ENCODE measurements around the gene TBX15.

DNA sequence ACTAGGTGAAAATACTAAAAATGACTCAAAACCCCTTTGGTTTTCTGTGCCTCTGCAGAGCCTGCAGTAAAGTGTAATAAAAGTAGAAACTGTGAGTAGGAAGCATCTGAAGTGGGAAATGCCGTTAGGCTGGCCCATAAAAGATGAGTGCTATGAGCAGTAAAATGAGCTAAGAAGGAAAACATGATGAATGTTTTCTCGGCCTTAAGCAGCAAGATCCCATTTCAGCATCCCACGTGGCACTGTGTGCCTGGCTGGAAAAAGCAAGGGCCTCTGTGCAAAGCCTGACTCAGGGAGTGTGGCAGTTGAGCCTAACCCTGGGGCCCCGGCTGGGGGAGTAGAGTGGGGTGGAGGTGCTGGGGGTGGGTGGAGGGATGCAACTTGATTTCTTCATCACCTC lies 109.5 kb downstream of the TBX15 start:
- TF ChIP-seq, protein P1, sequence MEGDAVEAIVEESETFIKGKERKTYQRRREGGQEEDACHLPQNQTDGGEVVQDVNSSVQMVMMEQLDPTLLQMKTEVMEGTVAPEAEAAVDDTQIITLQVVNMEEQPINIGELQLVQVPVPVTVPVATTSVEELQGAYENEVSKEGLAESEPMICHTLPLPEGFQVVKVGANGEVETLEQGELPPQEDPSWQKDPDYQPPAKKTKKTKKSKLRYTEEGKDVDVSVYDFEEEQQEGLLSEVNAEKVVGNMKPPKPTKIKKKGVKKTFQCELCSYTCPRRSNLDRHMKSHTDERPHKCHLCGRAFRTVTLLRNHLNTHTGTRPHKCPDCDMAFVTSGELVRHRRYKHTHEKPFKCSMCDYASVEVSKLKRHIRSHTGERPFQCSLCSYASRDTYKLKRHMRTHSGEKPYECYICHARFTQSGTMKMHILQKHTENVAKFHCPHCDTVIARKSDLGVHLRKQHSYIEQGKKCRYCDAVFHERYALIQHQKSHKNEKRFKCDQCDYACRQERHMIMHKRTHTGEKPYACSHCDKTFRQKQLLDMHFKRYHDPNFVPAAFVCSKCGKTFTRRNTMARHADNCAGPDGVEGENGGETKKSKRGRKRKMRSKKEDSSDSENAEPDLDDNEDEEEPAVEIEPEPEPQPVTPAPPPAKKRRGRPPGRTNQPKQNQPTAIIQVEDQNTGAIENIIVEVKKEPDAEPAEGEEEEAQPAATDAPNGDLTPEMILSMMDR (IDR thresholded peaks at IDR 0.05): no peak
- no peak for TF ChIP-seq EP300 (IDR thresholded peaks at IDR 0.05)
